Measurements from ENCODE around the gene FCRLA.

Gene FCRLA

DNA sequence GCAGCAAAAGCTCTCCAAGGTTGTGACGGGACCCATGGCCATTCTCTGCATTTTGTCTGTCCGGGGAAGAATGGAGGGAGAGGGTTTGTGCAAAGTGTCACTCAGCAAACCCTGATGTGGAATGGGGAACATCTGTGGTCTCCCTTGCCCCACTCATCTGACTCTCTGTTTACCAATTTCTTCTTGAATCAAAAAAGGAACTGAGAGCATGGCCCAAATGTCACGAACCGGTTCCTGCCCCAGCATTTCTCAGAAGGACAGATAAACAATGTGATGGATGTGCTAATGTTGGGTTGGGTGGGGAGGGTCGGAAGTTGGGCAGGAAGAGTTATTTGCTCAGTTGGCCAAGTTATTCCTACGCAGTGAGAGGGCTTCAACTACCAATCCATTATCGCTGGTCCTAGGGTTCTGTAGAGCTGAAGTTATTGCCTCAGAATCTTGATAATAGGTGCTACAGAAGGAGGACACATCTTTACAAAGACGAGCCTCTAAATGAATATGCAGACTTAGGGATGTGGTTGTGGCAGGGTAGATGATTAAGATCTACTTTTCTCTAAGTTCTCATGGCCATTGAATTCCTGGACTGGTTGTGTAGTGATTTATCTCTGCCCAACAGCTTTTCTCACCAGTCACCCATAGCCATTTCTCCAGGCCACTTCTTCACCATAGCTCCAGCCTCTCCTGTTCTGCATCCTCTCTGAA lies 33.0 kb downstream of the FCRLA start:
- Histone ChIP-seq H3K79me2 (ENCODE audit: insufficient read depth, low read length) (no peaks in the 10 kb centered on the region), H3K9me2 (replicated peaks; ENCODE audit: insufficient read depth, low read length) (no peaks in the 10 kb centered on the region), H4K20me1 (ENCODE audit: low read depth, low read length) (no peaks in the 10 kb centered on the region), H3K27ac (ENCODE audit: low read depth, low read length) (no peak overlapping the region), H2AFZ (ENCODE audit: low read depth, low read length, severe bottlenecking) (no peak overlapping the region), H3K9ac (ENCODE audit: low read length) (no peak overlapping the region), H3K27me3 (ENCODE audit: low read length) (no peaks in the 10 kb centered on the region), H3K4me3 (ENCODE audit: insufficient read depth, low read length, poor library complexity, severe bottlenecking) (no peak overlapping the region), H3K4me2 (ENCODE audit: low read depth, low read length, poor library complexity, severe bottlenecking) (no peak overlapping the region), H3K36me3 (ENCODE audit: low read length) (no peaks in the 10 kb centered on the region), H3F3A (ENCODE audit: insufficient read depth) (peaks cover 6% of the 10 kb centered on the region; the same call in 1 of the 2 replicates), H3K9me3 (ENCODE audit: insufficient read depth, low read length) (no peaks in the 10 kb centered on the region)
- TF ChIP-seq, protein P1, sequence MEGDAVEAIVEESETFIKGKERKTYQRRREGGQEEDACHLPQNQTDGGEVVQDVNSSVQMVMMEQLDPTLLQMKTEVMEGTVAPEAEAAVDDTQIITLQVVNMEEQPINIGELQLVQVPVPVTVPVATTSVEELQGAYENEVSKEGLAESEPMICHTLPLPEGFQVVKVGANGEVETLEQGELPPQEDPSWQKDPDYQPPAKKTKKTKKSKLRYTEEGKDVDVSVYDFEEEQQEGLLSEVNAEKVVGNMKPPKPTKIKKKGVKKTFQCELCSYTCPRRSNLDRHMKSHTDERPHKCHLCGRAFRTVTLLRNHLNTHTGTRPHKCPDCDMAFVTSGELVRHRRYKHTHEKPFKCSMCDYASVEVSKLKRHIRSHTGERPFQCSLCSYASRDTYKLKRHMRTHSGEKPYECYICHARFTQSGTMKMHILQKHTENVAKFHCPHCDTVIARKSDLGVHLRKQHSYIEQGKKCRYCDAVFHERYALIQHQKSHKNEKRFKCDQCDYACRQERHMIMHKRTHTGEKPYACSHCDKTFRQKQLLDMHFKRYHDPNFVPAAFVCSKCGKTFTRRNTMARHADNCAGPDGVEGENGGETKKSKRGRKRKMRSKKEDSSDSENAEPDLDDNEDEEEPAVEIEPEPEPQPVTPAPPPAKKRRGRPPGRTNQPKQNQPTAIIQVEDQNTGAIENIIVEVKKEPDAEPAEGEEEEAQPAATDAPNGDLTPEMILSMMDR (IDR thresholded peaks at IDR 0.05; ENCODE audit: insufficient read depth, low read length, poor library complexity, severe bottlenecking): no peak
- TF ChIP-seq EZH2phosphoT487 (conservative IDR thresholded peaks at IDR 0.05; ENCODE audit: low read length): no peak

DNA sequence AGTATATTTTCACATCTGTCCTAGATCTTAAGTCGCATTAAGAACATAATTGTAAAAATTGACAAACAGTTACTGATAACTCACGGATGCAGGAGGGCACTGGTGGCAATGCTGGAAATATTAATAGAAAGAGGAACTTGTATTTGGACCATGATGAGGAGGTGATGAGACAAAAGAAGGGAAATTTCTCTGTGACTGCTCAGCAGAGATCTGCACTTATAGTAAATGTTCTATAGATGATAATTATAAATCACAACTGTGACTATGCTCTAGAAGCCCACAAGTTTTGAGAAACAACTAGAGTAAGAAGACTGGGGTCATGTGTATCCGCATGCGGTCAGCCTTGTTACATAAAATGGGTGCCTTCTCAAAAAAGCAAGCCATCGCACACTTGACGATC lies 33.9 kb downstream of the FCRLA start:
- Histone ChIP-seq H3K4me2 (ENCODE audit: low read depth, low read length, poor library complexity, severe bottlenecking) (no peak overlapping the region), H3K27me3 (ENCODE audit: low read length) (no peaks in the 10 kb centered on the region), H3K9me3 (ENCODE audit: insufficient read depth, low read length) (no peaks in the 10 kb centered on the region), H3K4me3 (ENCODE audit: insufficient read depth, low read length, poor library complexity, severe bottlenecking) (no peak overlapping the region), H4K20me1 (ENCODE audit: low read depth, low read length) (no peaks in the 10 kb centered on the region), H3K79me2 (ENCODE audit: insufficient read depth, low read length) (no peaks in the 10 kb centered on the region), H3K36me3 (ENCODE audit: low read length) (no peaks in the 10 kb centered on the region), H3K27ac (ENCODE audit: low read depth, low read length) (no peak overlapping the region), H3F3A (ENCODE audit: insufficient read depth) (peaks cover 6% of the 10 kb centered on the region; the same call in 1 of the 2 replicates), H2AFZ (ENCODE audit: low read depth, low read length, severe bottlenecking) (no peak overlapping the region), H3K9me2 (replicated peaks; ENCODE audit: insufficient read depth, low read length) (no peaks in the 10 kb centered on the region), H3K9ac (ENCODE audit: low read length) (no peak overlapping the region)
- TF ChIP-seq, protein P1 (IDR thresholded peaks at IDR 0.05; ENCODE audit: insufficient read depth, low read length, poor library complexity, severe bottlenecking): no peak
- no peak for TF ChIP-seq EZH2phosphoT487 (conservative IDR thresholded peaks at IDR 0.05; ENCODE audit: low read length)

DNA sequence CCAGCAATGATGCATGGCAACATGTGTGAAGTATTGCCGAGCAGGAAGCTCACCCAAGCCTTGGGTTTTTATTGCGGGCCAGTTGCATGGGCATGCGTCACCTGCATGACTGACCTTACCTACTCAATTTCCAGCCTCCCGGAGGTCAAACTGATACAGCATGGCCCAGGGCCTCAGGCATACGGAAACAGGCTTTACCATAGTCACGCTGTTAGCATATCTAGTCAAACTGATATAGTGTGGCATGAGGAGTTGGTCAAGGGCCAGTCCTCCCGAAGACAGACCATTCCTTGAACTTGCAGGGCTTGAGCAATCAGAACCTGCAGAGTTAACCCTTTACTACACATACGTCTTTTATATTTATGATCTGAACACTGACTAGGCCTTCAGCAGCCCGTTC lies 36.2 kb downstream of the FCRLA start:
- H3K4me2 ChIP-seq (ENCODE audit: low read depth, low read length, poor library complexity, severe bottlenecking): no peak overlapping the region
- H3K9ac ChIP-seq (ENCODE audit: low read length): no peak overlapping the region
- H2AFZ ChIP-seq (ENCODE audit: low read depth, low read length, severe bottlenecking): no peak overlapping the region
- H3F3A ChIP-seq (ENCODE audit: insufficient read depth): peaks cover 6% of the 10 kb centered on the region; the same call in 1 of the 2 replicates
- H3K79me2 ChIP-seq (ENCODE audit: insufficient read depth, low read length): no peaks in the 10 kb centered on the region
- H3K9me3 ChIP-seq (ENCODE audit: insufficient read depth, low read length): no peaks in the 10 kb centered on the region
- no peak overlapping the region for H3K4me3 ChIP-seq (ENCODE audit: insufficient read depth, low read length, poor library complexity, severe bottlenecking)
- H3K27me3 ChIP-seq (ENCODE audit: low read length): no peaks in the 10 kb centered on the region
- H3K36me3 ChIP-seq (ENCODE audit: low read length): no peaks in the 10 kb centered on the region
- no peaks in the 10 kb centered on the region for H4K20me1 ChIP-seq (ENCODE audit: low read depth, low read length)
- H3K9me2 ChIP-seq (replicated peaks; ENCODE audit: insufficient read depth, low read length): no peaks in the 10 kb centered on the region
- no peak overlapping the region for H3K27ac ChIP-seq (ENCODE audit: low read depth, low read length)
- TF ChIP-seq EZH2phosphoT487 (conservative IDR thresholded peaks at IDR 0.05; ENCODE audit: low read length): no peak
- TF ChIP-seq, protein P1 (IDR thresholded peaks at IDR 0.05; ENCODE audit: insufficient read depth, low read length, poor library complexity, severe bottlenecking): no peak
